ENCODE data around the gene ZRANB1.

DNA sequence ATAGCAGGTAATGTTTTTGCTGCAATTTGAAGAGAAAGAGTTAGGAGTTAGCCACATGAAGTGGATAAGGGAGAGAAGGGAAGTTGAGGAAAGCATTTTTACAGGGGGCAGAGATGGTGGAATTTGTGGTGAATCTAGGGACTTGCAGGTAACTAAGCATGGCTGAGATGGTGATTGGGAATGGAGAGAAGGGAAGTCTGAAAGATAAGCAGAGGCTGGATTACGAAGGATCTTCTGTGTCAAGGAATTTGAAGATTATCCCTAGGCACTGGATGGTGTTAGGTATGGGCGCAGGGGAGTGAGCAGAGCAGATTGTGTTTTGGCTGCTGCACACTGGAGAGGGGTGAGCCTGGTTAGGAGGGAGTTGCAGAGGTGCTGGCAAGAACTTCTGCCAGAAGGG lies 25.3 kb downstream of the ZRANB1 start:
- TF ChIP-seq POLR2A (IDR thresholded peaks at IDR 0.05; ENCODE audit: low read depth, low read length), result no peak
- TF ChIP-seq TAF1 (IDR thresholded peaks at IDR 0.05; ENCODE audit: borderline replicate concordance, low read depth, low read length), result no peak
- no peak for TF ChIP-seq POLR2AphosphoS5 (IDR thresholded peaks at IDR 0.05; ENCODE audit: low read depth, low read length)

All from GM12892 (cell line).